ENCODE results near the gene BCKDK.
A peak's percentile ranks its signal among the peaks of the same experiment; 100 is the strongest.

DNA sequence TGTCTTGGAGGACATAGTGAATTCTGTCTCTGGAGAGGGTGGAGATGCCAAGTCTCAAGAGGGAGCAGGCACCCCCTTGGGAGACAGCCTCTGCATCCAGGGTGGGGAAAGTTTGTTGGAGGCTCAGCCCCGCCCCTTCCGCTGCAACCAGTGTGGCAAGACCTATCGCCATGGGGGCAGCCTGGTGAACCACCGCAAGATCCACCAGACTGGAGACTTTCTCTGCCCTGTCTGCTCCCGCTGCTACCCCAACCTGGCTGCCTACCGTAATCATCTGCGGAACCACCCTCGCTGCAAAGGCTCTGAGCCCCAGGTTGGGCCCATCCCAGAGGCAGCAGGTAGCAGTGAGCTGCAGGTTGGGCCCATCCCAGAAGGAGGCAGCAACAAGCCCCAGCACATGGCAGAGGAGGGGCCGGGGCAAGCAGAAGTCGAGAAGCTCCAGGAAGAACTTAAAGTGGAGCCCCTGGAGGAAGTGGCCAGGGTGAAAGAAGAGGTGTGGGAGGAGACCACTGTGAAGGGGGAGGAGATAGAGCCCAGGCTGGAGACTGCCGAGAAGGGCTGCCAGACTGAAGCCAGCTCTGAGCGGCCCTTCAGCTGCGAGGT lies 28.7 kb upstream of the BCKDK start:
- TF ChIP-seq EZH2 (IDR thresholded peaks at IDR 0.05; ENCODE audit: low read depth, low read length, severe bottlenecking): no peak
- TF ChIP-seq RAD21 (IDR thresholded peaks at IDR 0.05 in 1 of 2, conservative IDR thresholded peaks at IDR 0.05 in 1 of 2; ENCODE audit: low read depth in 2 of 2, low read length in 2 of 2): peak in 1 of 2 experiments; percentile 15; a peak in 1 of 4 replicates
- TF ChIP-seq, protein P1, sequence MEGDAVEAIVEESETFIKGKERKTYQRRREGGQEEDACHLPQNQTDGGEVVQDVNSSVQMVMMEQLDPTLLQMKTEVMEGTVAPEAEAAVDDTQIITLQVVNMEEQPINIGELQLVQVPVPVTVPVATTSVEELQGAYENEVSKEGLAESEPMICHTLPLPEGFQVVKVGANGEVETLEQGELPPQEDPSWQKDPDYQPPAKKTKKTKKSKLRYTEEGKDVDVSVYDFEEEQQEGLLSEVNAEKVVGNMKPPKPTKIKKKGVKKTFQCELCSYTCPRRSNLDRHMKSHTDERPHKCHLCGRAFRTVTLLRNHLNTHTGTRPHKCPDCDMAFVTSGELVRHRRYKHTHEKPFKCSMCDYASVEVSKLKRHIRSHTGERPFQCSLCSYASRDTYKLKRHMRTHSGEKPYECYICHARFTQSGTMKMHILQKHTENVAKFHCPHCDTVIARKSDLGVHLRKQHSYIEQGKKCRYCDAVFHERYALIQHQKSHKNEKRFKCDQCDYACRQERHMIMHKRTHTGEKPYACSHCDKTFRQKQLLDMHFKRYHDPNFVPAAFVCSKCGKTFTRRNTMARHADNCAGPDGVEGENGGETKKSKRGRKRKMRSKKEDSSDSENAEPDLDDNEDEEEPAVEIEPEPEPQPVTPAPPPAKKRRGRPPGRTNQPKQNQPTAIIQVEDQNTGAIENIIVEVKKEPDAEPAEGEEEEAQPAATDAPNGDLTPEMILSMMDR (IDR thresholded peaks at IDR 0.05; ENCODE audit: control extremely low read depth in 1 of 3, insufficient read depth in 1 of 3, low read depth in 1 of 3, low read length in 3 of 3): peak in 2 of 3 experiments; percentile 10 to 12; a peak in 1 of 4 replicates
- TF ChIP-seq RNF2 (IDR thresholded peaks at IDR 0.05; ENCODE audit: borderline replicate concordance, low read depth, low read length, missing control alignments, poor library complexity, severe bottlenecking): no peak
- TF ChIP-seq JUND (IDR thresholded peaks at IDR 0.05; ENCODE audit: low read length): no peak
- TF ChIP-seq EGR1 (IDR thresholded peaks at IDR 0.05; ENCODE audit: borderline replicate concordance, low read depth, low read length): no peak
- TF ChIP-seq SP1 (IDR thresholded peaks at IDR 0.05; ENCODE audit: low read depth, low read length): no peak
- TF ChIP-seq EP300 (IDR thresholded peaks at IDR 0.05; ENCODE audit: borderline replicate concordance in 1 of 2, low read depth in 2 of 2, low read length in 2 of 2): no peak
- no peak for TF ChIP-seq CREB1 (IDR thresholded peaks at IDR 0.05)
- no peak for TF ChIP-seq GABPA (IDR thresholded peaks at IDR 0.05; ENCODE audit: borderline replicate concordance, insufficient read depth, low read length)
- TF ChIP-seq SIX5 (IDR thresholded peaks at IDR 0.05; ENCODE audit: low read depth, low read length): no peak
- TF ChIP-seq POLR2A (IDR thresholded peaks at IDR 0.05; ENCODE audit: control extremely low read depth in 1 of 2, low read depth in 2 of 2, low read length in 2 of 2): no peak
- no peak for TF ChIP-seq PHF8 (conservative IDR thresholded peaks at IDR 0.05; ENCODE audit: low read depth, low read length)
